GM19239 (cell line): Measurements from ENCODE around the gene PLA2G4B.

Experiments used
- DNase-seq: peaks from one replicate; pipeline ENCODE4 v3.0.0; 2011; ENCODE audit warnings: low spot score; ENCODE audit not compliant: insufficient read length
- FAIRE-seq: peaks from 2 replicates; lab custom pipeline; 2011; peaks lifted over from hg19 to GRCh38; lab: Jason Lieb, UNC

The PLA2G4B gene, protein sequence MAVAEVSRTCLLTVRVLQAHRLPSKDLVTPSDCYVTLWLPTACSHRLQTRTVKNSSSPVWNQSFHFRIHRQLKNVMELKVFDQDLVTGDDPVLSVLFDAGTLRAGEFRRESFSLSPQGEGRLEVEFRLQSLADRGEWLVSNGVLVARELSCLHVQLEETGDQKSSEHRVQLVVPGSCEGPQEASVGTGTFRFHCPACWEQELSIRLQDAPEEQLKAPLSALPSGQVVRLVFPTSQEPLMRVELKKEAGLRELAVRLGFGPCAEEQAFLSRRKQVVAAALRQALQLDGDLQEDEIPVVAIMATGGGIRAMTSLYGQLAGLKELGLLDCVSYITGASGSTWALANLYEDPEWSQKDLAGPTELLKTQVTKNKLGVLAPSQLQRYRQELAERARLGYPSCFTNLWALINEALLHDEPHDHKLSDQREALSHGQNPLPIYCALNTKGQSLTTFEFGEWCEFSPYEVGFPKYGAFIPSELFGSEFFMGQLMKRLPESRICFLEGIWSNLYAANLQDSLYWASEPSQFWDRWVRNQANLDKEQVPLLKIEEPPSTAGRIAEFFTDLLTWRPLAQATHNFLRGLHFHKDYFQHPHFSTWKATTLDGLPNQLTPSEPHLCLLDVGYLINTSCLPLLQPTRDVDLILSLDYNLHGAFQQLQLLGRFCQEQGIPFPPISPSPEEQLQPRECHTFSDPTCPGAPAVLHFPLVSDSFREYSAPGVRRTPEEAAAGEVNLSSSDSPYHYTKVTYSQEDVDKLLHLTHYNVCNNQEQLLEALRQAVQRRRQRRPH

DNA sequence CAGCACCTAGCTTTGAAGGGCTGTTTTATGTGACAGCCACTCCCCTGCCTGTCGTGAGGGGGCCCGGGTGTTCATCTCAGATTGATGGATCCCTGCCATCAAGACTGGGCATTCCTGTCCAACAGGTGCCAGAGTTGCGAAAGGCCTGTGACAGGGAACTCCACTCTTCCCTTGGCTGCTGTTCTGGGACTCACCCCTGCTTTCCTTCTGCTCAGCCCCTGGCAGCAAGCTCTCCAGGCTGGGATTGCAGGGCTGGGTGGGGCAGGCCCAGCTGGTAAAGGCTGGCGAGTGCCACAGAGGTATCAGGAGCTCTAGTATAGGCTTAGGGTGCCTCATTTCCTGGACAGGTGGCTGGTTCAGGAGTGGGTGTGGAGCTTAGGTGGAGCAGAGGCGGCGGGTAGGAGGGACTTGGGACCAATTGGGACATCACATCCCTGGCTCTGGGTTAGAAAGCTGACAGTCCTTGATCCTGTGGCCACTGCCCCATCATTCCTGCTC is at the start of gene PLA2G4B:
PLA2G4B (plus strand) TSS at position 448 of the 498 bp plus-strand sequence. CDS start 67 bp downstream, outside the sequence.
- no peak for FAIRE-seq

DNA sequence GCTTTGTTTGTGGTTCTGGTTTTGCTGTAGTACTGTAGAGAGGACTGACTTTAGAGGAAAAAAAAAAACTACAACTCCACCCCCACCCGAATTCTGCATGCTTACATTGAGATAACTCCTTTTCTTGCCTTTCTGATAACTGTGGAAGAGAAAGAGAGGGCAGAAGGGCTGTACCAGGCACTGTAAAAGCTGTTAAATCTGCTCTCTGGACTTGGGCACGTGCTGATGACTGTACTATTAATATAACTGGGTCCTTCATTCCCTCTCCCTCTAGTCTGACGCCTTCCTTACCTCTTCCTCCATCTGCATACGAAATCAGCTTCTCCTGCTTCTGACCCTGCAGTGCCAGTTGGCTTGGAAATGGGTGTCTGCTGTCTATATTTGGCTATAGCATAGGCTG is 49.4 kb upstream of the PLA2G4B start:
- DNase-seq (no peak), FAIRE-seq (no peak)

More for the DNA sequence above, at the start of gene PLA2G4B:
- no peak for DNase-seq

DNA sequence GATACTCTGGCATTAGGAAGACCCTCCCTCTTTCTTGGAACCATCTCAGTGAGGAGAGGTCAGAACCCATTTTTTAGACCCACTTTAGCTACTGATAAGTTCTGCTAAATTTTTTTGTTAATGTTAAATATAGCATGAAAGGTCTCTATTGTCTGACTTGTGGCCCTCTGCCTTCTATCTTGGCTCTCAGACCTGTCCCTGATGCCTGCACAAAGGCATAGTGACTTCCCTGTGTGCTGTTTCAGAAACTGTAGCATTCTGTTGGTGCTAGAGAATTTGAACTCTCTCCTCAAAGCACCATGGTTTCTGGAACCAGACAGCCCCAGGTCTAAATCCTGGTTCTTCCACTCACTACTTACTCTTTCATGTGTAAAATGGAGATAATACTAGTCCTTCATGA is 49.0 kb upstream of the PLA2G4B start:
- FAIRE-seq (no peak), DNase-seq (no peak)

DNA sequence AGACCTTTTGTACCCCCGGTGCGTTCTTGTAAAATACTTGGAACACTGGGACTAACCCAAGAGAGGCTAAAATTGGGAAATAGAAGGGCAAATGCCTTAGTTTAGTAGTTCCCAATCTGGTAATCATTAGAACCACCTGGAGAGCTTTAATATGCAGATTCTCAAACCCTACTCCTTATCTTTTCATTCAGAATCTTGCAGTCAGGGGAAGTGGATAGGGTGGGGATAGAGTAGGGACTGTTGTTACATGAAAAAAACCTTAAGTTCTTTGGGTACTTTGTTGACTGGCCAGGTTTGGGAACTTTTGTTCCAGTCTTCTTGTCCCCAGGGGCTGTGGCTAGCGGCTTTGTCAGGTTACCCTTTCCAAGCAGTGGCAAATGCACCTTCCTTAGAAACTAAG is 48.5 kb upstream of the PLA2G4B start:
- FAIRE-seq, result no peak
- DNase-seq, result no peak

DNA sequence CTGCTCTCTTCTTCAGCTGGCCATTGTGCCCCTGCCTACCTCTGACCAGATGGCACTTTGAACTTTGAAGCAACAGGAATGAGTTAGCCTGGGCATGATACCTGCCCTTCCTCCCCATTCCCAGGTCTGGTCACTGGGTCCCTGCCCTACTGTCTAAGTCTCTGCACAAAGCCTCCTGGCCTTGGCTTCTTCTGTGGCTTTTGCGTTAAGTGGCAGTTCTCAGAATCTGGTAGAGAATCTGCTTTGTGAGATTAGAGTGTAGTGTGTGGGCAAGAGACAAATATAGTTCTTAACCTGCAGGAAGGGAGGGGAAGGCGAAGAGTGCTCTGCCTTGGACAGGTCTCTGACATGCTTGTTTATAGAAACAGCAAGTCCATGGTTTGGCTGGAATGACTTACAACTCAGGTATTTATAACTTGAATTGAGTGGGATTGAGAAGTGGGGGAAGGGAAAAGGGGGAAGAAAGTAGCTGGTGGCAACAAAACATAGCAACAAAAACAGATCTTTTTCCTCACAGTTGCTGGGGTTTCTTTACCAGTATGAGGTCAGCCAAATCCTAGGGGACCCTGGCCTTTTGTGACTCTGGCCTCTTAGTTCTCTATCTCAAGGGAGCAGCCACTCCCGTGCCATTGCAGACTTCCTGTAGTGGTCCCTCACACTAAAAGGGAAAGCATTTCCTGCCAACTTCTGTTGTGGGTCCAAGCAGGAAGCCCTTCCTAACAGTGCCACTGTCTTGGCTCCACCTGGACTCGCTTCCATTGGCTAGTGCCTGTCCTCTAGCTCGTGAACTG is 47.7 kb upstream of the PLA2G4B start:
- no peak for FAIRE-seq
- DNase-seq, result no peak

DNA sequence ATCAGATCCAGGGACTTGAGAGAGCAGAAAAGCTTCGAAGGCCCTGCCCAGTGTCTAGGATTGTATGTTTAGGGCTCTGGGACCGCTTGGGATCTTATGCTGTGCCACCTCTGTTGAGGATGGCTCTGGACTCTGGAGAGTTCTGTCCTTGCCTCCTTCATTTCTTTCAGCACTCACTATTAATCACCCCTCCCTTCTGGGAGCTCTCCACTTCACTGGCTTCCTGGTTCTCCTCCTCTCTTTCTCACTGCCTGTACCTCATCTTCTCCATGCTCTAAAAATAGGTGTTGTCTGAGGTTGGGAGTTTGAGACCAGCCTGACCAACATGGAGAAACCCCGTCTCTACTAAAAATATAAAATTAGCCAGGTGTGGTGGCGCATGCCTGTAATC is 47.1 kb upstream of the PLA2G4B start:
- DNase-seq (no peak), FAIRE-seq (no peak)

DNA sequence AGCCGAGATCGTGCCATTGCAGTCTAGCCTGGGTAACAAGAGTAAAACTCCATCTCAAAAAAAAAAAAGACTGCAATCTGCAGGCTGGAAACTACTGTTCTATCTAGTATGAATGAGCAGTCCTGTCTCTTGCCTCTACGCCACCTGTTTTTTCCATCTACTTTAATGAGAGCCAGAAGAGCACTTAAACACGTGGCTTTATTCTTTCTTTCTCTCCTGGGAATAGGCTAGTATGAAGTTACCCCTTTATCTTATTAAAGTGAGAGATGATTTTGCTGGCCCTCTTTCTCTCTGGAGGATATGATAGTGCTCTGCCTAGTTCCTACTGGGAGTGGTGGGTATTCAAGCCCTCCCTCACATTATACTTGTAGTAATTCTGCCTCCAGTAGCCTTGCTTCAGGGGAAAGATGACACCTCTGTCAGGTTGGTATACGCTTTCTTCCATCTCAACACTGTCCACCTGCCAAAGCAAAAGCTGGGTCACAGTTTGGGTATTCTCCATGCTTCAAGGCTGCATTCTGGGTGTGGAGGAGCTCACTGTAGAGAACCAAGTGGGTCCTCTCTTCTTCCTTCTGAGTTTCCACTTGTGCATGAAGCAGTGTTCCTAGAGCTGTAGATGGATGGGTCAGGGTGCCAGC is 46.5 kb upstream of the PLA2G4B start:
- FAIRE-seq, result no peak
- DNase-seq, result no peak

DNA sequence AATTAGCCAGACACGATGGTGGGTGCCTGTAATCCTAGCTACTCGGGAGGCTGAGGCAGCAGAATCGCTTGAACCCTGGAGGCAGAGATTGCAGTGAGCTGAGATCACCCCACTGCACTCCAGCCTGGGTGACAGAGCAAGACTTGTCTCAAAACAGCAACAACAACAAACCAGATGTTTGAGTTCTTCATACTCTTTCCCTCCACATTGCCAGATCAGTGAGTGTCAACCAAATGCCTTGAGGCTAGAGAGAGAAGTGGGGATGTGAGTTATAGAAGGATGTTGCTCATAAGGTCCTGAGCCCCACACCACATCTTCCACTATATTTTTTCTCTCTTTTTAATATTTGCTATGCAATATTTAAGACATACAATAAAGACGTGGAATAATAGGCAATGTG is 44.6 kb upstream of the PLA2G4B start:
- DNase-seq, result no peak
- FAIRE-seq, result no peak

DNA sequence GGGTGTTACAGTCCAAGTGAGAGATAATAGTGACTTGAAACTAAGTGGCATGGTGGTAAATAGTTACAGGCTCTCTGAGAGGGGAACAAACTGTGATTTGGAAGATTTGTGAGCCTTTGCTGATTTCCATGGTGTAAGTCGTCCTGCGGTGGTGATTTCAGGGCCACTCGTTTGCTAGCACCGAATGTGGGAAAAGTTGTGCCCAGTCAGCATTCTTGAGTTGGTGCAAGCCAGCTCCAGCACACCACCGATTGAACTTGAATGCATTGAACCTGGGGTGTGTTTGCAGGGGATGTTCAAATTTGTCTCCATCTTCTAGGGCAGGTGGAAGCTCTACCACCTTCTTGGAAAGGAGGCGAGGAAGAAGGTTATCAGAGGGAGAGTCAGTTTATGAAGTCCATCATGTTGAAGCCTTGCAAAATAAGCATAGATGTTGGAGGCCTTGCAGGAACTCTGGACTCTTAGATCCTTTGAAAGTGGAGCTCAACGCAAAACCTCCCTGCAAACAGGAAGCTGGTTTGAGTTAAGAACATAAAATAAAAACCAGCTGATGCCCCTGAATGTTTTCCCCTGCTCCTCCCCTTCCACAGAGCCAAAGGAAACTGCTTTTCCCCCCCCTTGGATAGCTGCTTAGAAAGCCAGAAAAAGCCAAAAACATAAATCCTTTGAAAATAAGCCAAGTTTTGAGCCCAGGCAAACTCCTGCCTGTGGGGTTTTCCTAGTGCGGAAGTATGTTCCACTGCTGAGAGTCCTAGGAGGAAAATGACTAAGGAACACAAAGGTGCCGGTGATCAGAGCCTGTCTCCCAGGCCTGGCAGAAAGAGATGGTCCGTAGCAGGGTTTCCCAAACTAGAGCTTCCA is 42.4 kb upstream of the PLA2G4B start:
- no peak for FAIRE-seq
- DNase-seq, result no peak

DNA sequence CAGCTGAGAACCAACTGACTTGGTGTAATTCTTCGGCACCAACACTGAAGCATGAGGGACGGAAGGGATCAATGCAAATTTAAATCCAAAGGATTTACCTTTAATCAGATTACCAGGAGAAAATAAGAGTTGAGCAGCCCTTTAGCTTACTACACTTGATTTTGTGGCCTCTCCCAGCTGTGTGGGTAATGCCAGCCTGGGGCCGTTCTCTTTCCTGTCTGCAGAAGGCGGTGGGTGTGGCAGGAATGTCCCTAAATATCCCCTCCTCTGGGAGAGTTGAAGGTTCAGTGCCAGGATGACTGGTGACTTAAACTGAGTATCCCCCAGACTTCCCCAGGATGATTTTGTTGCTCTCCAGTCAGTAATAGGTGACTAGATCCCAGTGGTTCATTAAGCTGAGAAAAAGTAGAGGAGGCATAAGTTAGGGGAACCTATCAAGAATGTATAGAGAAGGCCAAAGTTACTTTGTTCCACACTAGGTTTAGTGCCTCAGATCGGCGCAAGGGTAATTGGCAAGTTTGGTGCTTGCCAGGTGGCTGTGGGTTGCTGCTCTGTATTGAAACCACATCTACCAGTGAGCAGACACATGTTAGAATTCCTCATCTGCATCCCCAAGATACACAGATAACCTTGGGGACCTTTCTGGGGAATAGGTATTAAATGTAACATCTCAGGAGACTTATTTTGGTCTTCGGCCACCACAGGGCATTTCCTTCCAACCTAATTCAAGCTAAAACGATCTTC is 41.3 kb upstream of the PLA2G4B start:
- DNase-seq, result no peak
- no peak for FAIRE-seq

DNA sequence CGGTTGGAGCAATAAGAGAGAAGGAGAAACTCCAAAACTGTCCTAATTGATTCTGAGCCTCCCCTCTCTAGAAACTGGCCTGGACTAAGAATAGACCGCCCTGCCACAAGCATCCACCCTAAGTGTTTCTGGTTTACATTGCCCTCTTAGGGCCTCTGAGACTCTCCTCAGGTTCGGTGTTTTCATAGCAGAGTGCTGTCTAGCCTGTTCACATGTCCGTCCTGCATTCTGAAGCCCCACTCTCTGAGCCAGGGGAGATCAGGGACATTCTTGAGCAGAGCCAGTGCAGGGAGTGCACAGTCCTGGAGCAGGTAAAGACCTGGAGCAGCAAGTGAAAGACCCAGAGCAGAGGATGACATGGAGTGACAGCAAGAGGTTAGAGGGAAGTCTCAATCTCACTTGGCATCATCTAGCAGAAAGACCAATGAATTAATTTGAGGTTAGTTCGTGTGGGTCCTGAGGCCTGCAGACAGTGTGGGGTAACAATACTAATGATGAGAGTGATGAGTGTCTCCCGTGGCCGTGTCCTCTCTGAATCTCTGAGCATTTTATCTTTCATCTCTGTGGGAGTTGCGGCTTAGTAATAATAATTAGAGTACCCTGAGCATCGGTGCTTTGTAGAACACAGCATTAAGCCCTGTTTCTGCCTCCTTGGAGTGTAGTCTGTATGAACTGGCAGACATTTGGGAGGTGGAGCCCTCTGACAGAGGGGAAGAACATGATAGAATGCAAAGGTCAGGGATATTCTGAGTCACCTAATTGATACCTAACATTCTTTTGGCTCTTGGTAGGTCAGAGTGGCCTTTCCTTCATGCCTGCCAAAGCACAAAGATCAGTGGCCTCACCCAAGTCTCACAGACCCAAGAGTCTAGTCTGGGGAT is 39.8 kb upstream of the PLA2G4B start:
- FAIRE-seq, result no peak
- no peak for DNase-seq

DNA sequence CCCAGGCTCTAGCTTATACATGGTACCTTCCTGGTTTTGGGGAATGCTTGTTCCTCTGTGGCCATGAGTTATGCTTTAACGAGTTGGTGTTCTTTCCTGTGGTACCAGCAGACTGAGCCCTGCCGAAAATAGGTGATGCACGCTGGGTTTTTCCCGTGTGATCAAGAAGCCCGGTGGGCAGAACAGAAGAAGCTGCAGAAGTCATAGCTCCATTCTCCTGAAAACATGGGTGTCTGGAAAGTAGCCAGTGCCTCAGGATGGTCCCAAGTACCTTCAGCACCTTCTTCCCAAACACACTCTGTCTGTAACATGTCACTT is 39.2 kb upstream of the PLA2G4B start:
- FAIRE-seq (no peak), DNase-seq (no peak)

DNA sequence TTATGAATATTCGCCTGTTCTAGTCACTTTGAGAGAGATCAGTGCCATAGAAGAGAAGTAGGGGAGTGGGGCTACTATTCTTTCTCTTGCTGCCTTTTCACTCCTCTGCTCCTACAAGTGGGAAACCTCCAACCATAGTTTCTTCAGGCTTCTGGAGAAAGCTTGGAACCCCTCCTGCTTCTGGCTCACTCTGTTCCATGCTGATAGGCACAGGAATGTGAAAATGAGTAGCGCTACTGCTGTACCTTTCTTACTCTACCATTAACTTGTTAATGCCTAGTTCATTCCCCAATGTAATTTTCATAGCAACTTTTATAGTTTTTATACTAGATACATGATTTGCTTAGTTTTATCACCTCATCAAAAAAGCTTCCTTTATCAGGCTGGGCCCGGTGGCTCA is 37.5 kb upstream of the PLA2G4B start:
- DNase-seq (no peak), FAIRE-seq (no peak)

DNA sequence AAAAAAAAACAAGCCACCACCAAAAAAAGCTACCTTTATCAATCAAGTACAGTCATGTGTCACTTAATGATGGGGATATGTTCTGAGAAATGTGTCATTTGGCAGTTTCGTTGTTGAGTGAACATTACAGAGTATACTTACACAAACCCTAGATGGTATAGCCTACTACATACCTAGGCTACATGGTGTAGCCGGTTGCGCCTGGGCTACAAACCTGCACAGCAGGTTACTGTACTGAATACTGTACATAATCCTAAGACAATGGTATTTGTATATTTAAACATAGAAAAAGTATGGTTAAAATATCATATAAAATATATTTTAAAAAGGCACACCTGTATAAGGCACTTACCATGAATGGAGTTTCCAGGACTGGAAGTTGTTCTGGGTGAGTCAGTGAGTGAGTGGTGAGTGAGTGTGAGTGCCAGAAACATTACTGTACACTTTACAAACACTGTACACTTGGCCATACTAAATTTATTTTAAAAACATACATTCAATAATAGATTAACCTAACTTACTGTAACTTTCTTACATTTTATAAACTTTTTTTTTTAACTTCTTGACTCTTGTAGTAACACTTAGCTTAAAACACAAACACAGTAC is 36.7 kb upstream of the PLA2G4B start:
- FAIRE-seq (no peak), DNase-seq (no peak)

DNA sequence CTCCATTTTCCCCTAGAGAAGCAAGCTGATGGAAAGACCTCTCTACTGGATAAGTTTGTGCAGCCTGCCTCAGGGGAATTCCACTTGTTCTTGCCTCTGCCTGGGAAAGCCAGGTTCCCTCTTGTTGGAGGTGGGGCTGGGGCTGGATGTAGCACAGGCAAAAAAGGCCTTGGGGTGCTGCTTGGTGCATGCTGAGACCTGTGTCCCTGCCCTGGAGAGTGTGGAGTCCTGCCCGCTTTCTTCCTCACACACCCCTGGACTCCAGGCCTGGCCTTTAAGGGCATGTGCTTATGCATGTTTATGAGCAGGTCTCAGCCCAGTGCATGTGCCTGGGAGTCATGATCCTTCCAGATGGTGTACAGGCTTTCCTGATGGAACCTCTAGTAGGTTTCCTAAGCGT is 34.3 kb upstream of the PLA2G4B start:
- no peak for FAIRE-seq
- no peak for DNase-seq

DNA sequence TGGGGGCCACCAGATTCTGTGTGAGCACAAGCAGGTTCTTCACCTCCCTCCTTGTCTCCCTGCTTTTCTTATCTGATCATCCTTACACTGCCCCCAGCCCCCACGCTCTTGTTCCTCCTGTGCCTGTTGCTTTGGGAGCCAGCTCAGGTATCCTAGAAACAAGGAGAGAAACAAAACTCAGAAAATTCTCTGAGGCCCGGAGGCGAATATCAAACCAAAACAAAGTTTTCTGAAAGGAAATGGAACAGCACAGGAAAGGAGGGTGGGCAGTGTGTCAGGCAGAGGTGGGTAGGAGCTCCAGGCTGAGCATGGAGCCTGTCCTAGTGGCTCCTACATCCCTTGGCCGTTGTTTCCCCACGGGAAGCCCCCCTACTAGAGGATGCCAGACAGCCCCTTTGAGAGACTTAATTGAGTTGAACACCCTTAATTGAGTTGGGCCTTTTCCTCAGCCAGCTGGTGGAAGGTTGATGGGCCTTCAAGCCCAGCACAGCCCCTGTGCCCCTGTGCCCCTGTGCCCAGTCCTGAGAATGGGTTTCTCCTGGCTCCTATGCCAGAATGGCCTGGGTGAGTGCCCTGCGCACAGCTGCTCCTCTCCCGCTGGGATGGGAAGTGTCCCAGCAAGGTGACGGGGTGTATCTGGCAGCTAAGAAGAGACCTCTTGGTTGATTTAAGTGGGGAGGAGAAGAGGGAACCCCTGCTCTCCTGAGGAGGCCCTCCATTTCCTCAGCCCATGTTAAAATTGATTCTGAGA is 33.6 kb upstream of the PLA2G4B start:
- DNase-seq (no peak), FAIRE-seq (no peak)

DNA sequence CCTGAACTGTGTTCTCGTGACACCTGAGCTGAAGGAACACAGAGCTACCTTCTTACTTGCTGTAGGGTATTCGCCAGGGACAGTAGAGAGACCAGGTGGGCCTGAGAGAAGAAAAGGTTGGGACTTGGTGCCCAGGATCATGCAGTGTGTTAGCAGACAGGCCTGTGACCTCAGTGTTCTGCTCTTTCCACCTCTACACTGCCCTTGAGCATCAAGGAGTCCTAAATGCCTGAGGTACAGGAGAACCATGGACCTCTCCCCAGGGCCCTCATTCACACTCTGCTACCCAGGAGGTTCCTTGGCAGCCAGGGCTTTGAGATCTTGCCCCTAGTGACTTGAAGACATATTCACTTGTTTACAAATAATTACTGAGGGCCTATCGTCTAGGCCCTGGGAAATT is 32.9 kb upstream of the PLA2G4B start:
- FAIRE-seq (no peak), DNase-seq (no peak)
